GM18511 (cell line): ENCODE measurements around the gene FGD3.
A peak's percentile ranks its signal among the peaks of the same experiment; 100 is the strongest.
"Not testable (repeated sequence)": the region's sequence is repeated elsewhere in the genome, so short reads cannot be mapped to it uniquely, and the experiment has no call there.

Experiments
- ATAC-seq: cut with Tn5 transposase; IDR thresholded peaks from one replicate; pipeline ENCODE4 v1.9.1; 2021; ENCODE audit warnings: mild to moderate bottlenecking, moderate library complexity; ENCODE audit not compliant: unreplicated experiment

FGD3 gene

GRCh38 chr9:92947268-92948037 is at the start of gene FGD3:
FGD3 (plus strand) TSS chr9:92947523; CDS start chr9:92976257, 28,734 bp downstream.
- no peak for ATAC-seq

- not testable (repeated sequence) for ATAC-seq
Measured at GRCh38 chr9:92905137-92905536, 42.2 kb upstream of the FGD3 start.

GRCh38 chr9:92911511-92912475 is 35.5 kb upstream of the FGD3 start:
- no peak for ATAC-seq

GRCh38 chr9:92917176-92917800 is 30.0 kb upstream of the FGD3 start:
- no peak for ATAC-seq

GRCh38 chr9:92920437-92920836 is 26.9 kb upstream of the FGD3 start:
- no peak for ATAC-seq

- ATAC-seq: no peak
Measured at GRCh38 chr9:92931606-92932005, 15.7 kb upstream of the FGD3 start.

- ATAC-seq: no peak
Measured at GRCh38 chr9:92934321-92934720, 13.0 kb upstream of the FGD3 start.

- ATAC-seq: no peak
Measured at GRCh38 chr9:92938025-92938424, 9.3 kb upstream of the FGD3 start.

GRCh38 chr9:92941861-92942260 is 5.5 kb upstream of the FGD3 start:
- no peak for ATAC-seq

- ATAC-seq: no peak
Measured at GRCh38 chr9:92942688-92943616, 4.4 kb upstream of the FGD3 start.

GRCh38 chr9:92944921-92945320 is 2.4 kb upstream of the FGD3 start:
- ATAC-seq: no peak

- no peak for ATAC-seq
Measured at GRCh38 chr9:92945796-92946195, 1.5 kb upstream of the FGD3 start.

GRCh38 chr9:92948038-92948534 is 763 bp downstream of the FGD3 start:
- ATAC-seq: no peak

- no peak for ATAC-seq
Measured at GRCh38 chr9:92948632-92949031, 1.3 kb downstream of the FGD3 start.

- ATAC-seq: no peak
Measured at GRCh38 chr9:92949266-92949982, 2.1 kb downstream of the FGD3 start.

- no peak for ATAC-seq
Measured at GRCh38 chr9:92950359-92950955, 3.1 kb downstream of the FGD3 start.

- no peak for ATAC-seq
Measured at GRCh38 chr9:92952906-92953610, 5.7 kb downstream of the FGD3 start.

- ATAC-seq: peak; percentile 73
Measured at GRCh38 chr9:92954049-92954861, 6.9 kb downstream of the FGD3 start.
